Transverse colon (tissue), 4 donors: Measurements from ENCODE around the gene ANKS1A.

Experiments used
- POLR2AphosphoS5 ChIP-seq, 3 donors: sonication (generic); formaldehyde crosslinking; IDR thresholded peaks; one replicate each; pipeline ENCODE4 v1.6.1; 2016; ENCODE audit warnings: antibody characterized with exemption in 3 of 3
- TF ChIP-seq, protein P1 (sequence below), 5 experiments: fragments of 200-600 bp in 3 of 5; fragments of 450-650 bp in 2 of 5; sonication (generic) in 3 of 5; IDR thresholded peaks; 1 replicate in 2 of 5; 2 replicates in 3 of 5; pipeline ENCODE4 v1.5.1; 2016 to 2017; ENCODE audit warnings: antibody characterized with exemption in 5 of 5, inconsistent platforms in 3 of 5, mild to moderate bottlenecking in 2 of 5, moderate library complexity in 1 of 5

GRCh38 chr6:35051396-35051795 is 162.3 kb downstream of the ANKS1A start:
- TF ChIP-seq POLR2AphosphoS5 (IDR thresholded peaks at IDR 0.05): no peak
- TF ChIP-seq, protein P1, sequence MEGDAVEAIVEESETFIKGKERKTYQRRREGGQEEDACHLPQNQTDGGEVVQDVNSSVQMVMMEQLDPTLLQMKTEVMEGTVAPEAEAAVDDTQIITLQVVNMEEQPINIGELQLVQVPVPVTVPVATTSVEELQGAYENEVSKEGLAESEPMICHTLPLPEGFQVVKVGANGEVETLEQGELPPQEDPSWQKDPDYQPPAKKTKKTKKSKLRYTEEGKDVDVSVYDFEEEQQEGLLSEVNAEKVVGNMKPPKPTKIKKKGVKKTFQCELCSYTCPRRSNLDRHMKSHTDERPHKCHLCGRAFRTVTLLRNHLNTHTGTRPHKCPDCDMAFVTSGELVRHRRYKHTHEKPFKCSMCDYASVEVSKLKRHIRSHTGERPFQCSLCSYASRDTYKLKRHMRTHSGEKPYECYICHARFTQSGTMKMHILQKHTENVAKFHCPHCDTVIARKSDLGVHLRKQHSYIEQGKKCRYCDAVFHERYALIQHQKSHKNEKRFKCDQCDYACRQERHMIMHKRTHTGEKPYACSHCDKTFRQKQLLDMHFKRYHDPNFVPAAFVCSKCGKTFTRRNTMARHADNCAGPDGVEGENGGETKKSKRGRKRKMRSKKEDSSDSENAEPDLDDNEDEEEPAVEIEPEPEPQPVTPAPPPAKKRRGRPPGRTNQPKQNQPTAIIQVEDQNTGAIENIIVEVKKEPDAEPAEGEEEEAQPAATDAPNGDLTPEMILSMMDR (IDR thresholded peaks at IDR 0.05): no peak
